CD4-positive, alpha-beta T cell treated with Interleukin-15 for 4 hours (primary cell): ENCODE results near the gene PARP4.
"Not testable (repeated sequence)": the region's sequence is repeated elsewhere in the genome, so short reads cannot be mapped to it uniquely, and the experiment has no call there.

ENCODE experiments used
- DNase-seq: peaks from one replicate; pipeline ENCODE4 v3.0.0-alpha.2; 2020; ENCODE audit warnings: low spot score

PARP4 gene

GRCh38 chr13:24512197-24512907, at the start of gene PARP4:
TSS of gene PARP4 (minus strand) at chr13:24512778. CDS start at chr13:24503776, 9,002 bp downstream.
- DNase-seq = peak; percentile 60

DNA sequence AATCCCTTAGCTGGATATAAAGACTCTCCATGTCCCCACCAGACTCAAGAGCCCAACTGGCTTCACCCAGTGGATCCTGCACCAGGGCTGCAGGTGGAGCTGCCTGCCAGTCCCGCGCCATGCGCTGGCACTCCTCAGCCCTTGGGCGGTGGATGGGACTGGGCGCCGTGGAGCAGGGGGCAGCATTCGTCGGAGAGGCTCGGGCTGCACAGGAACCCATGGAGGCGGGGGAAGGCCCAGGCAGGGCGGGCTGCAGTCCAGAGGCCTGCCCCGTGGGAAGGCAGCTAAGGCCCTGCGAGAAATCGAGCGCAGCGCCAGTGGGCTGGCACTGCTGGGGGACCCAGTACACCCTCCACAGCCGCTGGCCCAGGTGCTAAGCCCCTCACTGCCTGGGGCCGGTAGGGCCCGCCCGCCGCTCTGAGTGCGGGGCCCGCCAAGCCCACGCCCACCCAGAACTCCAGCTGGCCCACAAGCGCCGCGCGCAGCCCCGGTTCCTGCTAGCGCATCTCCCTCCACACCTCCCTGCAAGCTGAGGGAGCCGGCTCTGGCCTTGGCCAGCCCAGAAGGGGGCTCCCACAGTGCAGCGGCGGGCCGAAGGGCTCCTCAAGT, 48.1 kb upstream of the PARP4 start:
- DNase-seq = not testable (repeated sequence)

GRCh38 chr13:24559431-24560218, 47.0 kb upstream of the PARP4 start:
- not testable (repeated sequence) for DNase-seq

- no peak for DNase-seq
These were observed 44.5 kb upstream of the PARP4 start for GRCh38 chr13:24557081-24557480.

- DNase-seq = not testable (repeated sequence)
These were observed 41.3 kb upstream of the PARP4 start for GRCh38 chr13:24553892-24554291.

DNA sequence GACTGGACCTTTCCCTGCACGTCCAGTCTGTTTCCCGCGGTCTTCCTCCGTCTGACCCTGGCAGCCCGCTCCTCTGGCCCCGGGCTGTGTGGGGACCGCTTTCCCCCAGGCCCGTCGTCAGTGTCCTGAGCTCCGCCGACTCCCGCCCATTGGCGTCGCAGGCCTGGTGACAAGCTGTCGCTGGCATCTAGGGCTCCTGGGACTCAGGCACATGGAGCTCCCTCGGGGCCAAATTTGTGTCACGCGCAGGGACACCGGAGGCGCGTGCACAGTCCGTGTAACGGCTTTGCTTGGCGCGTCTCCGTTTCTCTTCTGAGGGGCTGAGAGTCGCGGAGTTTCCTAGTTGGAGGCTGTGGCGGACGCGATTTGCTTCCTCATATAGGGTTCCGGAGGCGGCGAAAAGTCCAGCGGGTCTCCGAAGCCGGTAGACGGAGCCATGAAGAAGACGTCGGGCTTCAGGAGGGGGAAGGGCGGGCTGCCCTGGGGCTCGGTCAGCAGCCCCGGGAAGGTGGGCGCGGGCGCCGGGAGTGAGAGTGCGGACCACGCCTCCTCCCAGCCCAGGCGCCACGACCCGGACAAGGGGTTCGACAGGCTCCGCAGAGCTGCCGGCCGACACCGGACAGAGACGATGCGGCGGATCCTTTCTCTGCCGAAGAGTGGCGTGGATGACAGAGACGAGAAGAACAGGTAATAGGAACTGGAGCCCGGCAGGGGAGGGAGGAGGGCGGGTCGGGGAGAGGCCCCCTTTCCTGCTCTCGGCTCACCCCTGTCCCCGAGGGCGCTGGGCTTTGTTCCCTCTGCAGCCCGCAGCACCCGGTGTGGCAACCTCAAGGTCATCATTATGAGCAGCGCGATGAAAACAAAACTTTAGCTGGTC, 29.1 kb upstream of the PARP4 start:
- DNase-seq = not testable (repeated sequence)

DNA sequence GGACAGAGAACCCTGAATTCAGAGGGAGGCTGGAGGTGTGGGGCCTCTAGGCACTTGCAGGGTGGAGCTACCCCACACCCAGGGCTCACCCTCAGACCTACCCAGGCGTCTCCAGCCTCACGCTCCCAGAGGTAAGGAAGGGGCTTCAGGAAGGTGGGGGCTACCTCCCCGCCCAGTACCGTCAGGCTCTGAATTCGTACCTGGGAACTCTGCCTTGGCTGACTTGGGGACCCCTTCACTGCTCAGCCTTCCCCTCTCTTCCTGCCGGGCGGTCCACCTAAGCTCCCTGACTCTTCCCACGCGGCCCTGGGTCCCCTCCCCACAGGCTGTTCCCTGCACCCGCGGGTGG, 28.5 kb upstream of the PARP4 start:
- no peak for DNase-seq

DNA sequence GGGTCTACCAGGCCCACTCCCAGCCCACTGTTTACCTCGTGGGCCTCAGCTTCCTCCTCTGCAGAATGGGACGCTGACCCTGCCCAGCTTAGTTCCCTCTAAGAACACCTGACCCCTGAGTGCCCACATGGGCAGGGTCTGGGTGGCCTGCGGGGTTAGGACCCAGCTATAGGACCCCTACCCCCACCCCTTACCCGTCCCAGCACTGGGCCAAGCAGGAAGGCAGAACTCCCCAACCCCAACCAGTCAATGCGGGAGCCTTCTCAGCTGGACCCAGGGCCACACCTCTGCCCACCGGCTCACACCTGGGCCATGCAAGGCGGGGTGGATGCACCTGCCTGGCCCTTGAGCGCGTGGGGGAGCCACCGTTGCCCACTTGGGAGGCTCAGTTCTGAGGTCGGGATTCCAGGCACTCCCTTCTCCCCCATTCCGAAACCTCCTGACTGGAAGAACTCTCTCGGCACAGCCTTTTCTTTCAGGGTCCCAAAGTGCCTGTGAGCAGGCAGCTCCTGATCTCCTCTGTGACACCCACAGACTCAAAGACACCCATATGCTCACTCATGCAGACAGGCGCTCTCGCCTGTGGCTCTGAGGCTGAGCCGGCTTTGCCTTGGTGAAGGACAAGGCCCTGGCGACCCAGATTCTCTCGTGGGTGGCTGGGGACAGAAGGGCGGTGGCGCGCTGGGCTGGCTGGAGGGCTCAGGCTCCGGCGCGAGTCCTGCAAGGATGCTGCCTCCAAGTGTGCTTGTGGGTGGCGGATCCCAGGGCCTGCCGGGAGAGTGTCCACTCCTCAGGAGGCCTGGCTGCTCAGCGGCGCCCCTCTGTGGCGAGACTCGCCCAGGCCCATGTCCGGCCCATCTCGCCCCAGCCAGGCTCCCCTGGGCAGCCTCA, 27.9 kb upstream of the PARP4 start:
- no peak for DNase-seq

DNA sequence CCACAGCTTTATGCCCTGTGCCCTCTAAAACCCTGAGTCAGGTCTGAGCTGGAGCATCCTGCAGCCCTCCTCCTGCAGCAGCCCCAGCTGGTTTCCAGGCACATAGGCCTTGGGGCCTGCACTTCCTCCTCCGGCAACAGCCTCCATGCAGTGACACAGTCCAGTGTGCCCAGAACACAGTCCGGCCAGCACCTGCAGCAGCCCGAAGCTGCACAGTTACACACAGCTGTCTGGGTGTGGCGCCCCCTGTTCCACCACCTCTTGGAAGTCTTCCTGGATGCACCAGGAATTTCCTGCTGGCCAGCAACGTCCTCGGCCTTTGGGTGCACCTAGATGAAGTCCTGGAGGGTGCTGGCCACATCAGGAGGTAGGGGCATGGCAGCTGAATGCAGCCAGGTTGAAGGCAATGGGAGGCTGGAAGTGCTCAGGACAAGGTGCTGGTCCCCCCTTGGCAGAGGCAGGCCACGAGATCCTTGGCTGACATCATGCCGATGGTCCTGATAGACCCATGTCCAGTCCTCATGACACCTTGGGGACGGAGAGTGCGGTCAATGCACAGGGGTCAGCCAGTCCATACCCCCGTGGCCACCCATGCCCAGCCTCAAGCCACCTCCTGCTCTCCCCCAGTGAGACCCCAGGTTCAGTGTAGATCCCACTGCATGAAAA, 27.1 kb upstream of the PARP4 start:
- DNase-seq = no peak

DNA sequence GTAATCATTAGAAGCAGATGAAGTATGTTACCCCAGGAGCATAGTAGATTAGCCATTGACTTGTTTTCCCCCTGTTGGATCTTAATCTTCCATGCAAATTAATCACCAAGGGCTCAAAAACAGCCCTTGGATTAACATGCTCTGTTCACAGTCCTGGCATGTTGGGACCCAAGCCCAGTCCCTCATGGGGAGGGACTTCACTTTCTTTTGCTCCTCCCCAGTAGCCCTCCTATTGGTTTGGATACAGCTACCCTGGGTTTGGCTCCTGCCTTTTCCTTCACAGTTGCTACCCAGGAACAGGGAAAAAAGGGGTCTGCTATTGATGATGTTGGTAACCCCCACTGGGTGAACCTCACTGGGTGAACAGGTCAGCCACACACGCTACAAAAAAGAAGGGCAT, 16.9 kb upstream of the PARP4 start:
- no peak for DNase-seq

DNA sequence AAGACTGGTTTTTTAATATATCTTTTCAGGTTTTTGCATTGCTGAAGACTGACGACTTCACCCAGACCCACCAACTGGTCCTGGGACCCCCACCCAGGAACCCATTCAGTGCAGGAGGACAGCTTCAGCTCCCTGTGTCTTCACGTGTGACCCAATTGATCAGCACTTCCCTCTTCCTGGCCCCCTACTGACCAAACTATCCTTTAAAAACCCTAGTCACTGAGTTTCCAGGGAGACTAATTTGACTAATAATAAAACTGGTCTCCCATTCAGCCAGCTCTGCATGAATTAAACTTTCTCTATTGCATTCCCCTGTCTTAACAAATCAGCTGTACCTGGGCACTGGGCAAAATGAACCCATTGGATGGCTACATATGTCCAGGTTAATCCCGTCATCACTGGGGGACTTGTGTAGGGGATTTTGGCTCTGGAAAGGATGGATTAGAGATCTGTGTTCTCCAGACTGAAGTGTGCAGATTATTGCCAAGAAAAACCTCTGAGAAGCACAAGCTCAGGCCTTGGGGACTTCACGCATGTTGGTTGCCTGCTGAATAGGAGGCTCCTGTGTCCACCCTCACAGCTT, 16.3 kb upstream of the PARP4 start:
- no peak for DNase-seq

DNA sequence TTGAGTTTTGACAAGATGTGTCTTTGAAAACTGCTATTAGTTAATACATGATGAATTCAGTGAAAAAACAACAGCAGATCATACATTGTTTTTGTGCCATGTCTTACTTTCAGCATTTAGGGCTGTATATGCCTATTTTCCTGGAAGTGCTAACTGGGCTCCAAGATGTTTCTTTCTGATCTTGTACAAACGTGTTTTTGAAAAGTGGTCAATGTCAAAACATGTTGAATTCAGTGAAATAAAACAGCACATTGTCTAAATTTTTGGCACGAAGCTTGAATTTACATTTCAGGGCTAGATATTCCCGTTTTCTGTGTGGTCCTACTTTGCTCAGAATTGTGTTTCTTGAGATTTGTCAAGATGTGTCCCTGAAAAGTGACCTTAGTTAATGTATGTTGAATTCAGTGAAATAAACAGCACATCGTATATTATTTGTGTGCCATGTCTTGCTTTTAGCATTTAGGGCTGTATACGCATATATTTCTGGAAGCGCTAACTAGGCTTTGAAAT, 14.7 kb upstream of the PARP4 start:
- no peak for DNase-seq

GRCh38 chr13:24520733-24521132, 8.2 kb upstream of the PARP4 start:
- DNase-seq = no peak

GRCh38 chr13:24516919-24517318, 4.3 kb upstream of the PARP4 start:
- DNase-seq = no peak

DNA sequence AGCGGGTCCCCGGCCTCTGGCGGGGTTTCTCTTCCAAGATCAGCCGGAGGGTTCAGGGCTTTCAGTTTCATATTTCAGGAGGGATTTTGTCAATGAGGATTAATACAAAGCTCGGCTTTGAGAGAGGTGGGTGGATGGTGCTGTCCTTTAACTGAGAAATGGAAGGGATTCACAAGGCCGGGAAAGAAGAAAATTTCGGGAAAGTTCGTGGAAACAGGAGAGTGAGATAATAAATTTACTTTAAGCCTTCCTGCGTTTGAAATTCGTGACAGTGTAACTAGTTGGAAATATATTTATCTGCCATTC, 283 bp upstream of the PARP4 start:
- DNase-seq = no peak

DNA sequence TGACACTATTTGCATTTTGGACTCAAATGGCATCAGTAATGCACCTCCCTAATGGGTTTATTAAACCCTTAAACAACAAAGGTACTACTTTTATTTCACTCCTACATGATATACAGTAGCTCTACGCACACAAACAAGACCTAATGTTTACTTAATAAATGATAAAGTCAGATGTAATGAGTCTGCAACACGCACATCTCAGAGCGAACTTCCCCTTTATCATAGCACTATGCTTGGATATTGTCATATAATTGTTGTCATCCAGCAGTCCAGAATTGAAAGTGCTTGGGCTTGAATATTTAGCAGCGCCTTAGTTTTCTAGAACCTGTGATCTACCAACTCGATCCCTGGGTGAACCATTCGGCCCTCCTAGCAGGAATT, 772 bp downstream of the PARP4 start:
- no peak for DNase-seq

- peak; percentile 54 for DNase-seq
These were observed 1.4 kb downstream of the PARP4 start for GRCh38 chr13:24511019-24511815.

GRCh38 chr13:24506698-24507335, 5.8 kb downstream of the PARP4 start:
- DNase-seq = no peak

DNA sequence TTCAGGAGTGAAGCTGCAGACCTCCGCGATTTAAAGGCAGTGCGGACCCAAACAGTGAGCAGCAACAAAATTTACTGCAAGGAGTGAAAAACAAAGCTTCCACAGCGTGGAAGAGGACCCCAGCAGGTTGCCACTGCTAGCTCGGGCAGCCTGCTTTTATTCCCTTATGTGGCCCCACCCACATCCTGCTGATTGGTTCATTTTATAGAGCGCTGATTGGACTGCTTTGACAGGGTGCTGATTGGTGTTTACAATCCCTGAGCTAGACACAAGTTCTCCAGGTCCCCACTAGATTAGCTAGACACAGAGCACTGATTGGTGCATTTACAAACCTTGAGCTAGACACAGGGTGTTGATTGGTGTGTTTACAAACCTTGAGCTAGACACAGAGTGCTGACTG, 6.3 kb downstream of the PARP4 start:
- DNase-seq = not testable (repeated sequence)
